SK-N-SH (cell line): ENCODE data around the gene OTUD5. TPM values are rescaled to one million over a fixed set of nuclear protein-coding genes. Genes with fewer than 3 reads are reported as not detected.

Source experiments
- CTCF ChIA-PET: fragments of 300-600, 350-600 bp; formaldehyde crosslinking; extraction: SDS; loops from one replicate; lab custom pipeline; 2021; lab: Yijun Ruan, JAX
- POLR2A ChIA-PET: fragments of 350-600 bp; sonication (Branson Sonifier 250); formaldehyde crosslinking; extraction: SDS; loops from one replicate; lab custom pipeline; 2020; ENCODE audit warnings: antibody characterized with exemption, inconsistent platforms; lab: Yijun Ruan, JAX
- DNase-seq: peaks from one replicate; pipeline ENCODE4 v3.0.0; 2012
- H2AFZ ChIP-seq: fragments of 200-600 bp; sonication (generic); 2 replicates; pipeline ENCODE4 v1.8.1; 2016; ENCODE audit warnings: antibody characterized with exemption, mild to moderate bottlenecking, low read depth
- H3F3A ChIP-seq: fragments of 200-600 bp; sonication (generic); replicated peaks from 2 replicates; pipeline ENCODE3; 2016; ENCODE audit warnings: antibody characterized with exemption, mild to moderate bottlenecking; ENCODE audit not compliant: insufficient read depth
- H3K27ac ChIP-seq, 2 experiments: fragments of 200-500 bp in 1 of 2; fragments of 200-600 bp in 1 of 2; sonication (Bioruptor generic) in 1 of 2; sonication (generic), shearing (Covaris generic) in 1 of 2; 2 replicates each; pipeline versions ENCODE4 v1.5.1 to v1.6.1; 2014 to 2016; ENCODE audit warnings: low read depth in 2 of 2, inconsistent platforms in 1 of 2, low read length in 1 of 2, mild to moderate bottlenecking in 1 of 2, mixed read lengths in 1 of 2
- H3K27me3 ChIP-seq: fragments of 200-600 bp; sonication (generic), shearing (Covaris generic); 2 replicates; pipeline ENCODE4 v1.6.1; 2016; ENCODE audit warnings: mixed run types; ENCODE audit not compliant: insufficient read depth
- H3K36me3 ChIP-seq, 2 experiments: fragments of 200-500 bp in 1 of 2; fragments of 200-600 bp in 1 of 2; sonication (Bioruptor generic) in 1 of 2; sonication (generic) in 1 of 2; replicated peaks in 1 of 2; 2 replicates each; pipeline versions ENCODE3 to v1.5.1; 2014 to 2016; ENCODE audit warnings: low read length in 1 of 2, mild to moderate bottlenecking in 1 of 2; ENCODE audit not compliant: insufficient read depth in 2 of 2, control insufficient read depth in 1 of 2
- H3K4me1 ChIP-seq, 2 experiments: fragments of 200-500 bp in 1 of 2; fragments of 200-600 bp in 1 of 2; sonication (Bioruptor generic) in 1 of 2; sonication (generic), shearing (Covaris generic) in 1 of 2; 2 replicates each; pipeline versions ENCODE4 v1.5.1 to v1.6.1; 2014 to 2016; ENCODE audit warnings: low read depth in 1 of 2, low read length in 1 of 2, mixed run types in 1 of 2; ENCODE audit not compliant: insufficient read depth in 2 of 2, control insufficient read depth in 1 of 2
- H3K4me2 ChIP-seq: fragments of 200-600 bp; sonication (generic), shearing (Covaris generic); 2 replicates; pipeline ENCODE4 v1.6.1; 2017; ENCODE audit warnings: mixed run types
- H3K4me3 ChIP-seq, 2 experiments: fragments of 200-500 bp in 1 of 2; fragments of 200-600 bp in 1 of 2; sonication (Bioruptor generic) in 1 of 2; sonication (generic), shearing (Covaris generic) in 1 of 2; 2 replicates each; pipeline versions ENCODE4 v1.5.1 to v1.8.1; 2014 to 2016; ENCODE audit warnings: low read depth in 2 of 2, inconsistent platforms in 1 of 2, low read length in 1 of 2, mild to moderate bottlenecking in 1 of 2, mixed read lengths in 1 of 2, moderate library complexity in 1 of 2
- H3K79me2 ChIP-seq: fragments of 200-600 bp; sonication (generic); 2 replicates; pipeline ENCODE4 v1.8.1; 2017; ENCODE audit warnings: mild to moderate bottlenecking; ENCODE audit not compliant: insufficient read depth
- H3K9ac ChIP-seq: fragments of 200-600 bp; sonication (generic); 2 replicates; pipeline ENCODE4 v1.6.1; 2017; ENCODE audit warnings: mixed run types
- H3K9me2 ChIP-seq: fragments of 200-600 bp; sonication (generic); 2 replicates; pipeline ENCODE4 v1.6.1; 2017; ENCODE audit warnings: mixed run types
- H3K9me3 ChIP-seq: fragments of 200-600 bp; sonication (generic); 2 replicates; pipeline ENCODE4 v1.6.1; 2017; ENCODE audit warnings: mixed run types, mild to moderate bottlenecking, moderate library complexity
- H4K20me1 ChIP-seq: fragments of 200-600 bp; sonication (generic); 2 replicates; pipeline ENCODE4 v1.6.1; 2017; ENCODE audit warnings: mild to moderate bottlenecking, mixed run types; ENCODE audit not compliant: insufficient read depth
- CHD2 ChIP-seq: fragments of 150-350 bp; IDR thresholded peaks from 2 replicates; pipeline ENCODE4 v1.6.1; 2018; ENCODE audit warnings: low read length; ENCODE audit not compliant: partially characterized antibody
- ELF1 ChIP-seq: IDR thresholded peaks from 2 replicates; pipeline ENCODE4 v1.4.0; 2012
- EZH2phosphoT487 ChIP-seq: fragments of 200-600 bp; sonication (generic); IDR thresholded peaks from 2 replicates; pipeline ENCODE4 v1.6.1; 2017; ENCODE audit warnings: low read depth, mixed run types, mild to moderate bottlenecking, antibody characterized with exemption, moderate library complexity, borderline replicate concordance
- FOSL2 ChIP-seq: IDR thresholded peaks from 2 replicates; pipeline ENCODE4 v1.4.0; 2012; ENCODE audit warnings: low read depth, mild to moderate bottlenecking, moderate library complexity, borderline replicate concordance
- JUND ChIP-seq: IDR thresholded peaks from 2 replicates; pipeline ENCODE4 v1.4.0; 2012
- MXI1 ChIP-seq: IDR thresholded peaks from 2 replicates; pipeline ENCODE4 v1.6.1; 2012; ENCODE audit warnings: mild to moderate bottlenecking, low read depth, low read length, improper control_type of control experiment
- POLR2AphosphoS5 ChIP-seq: IDR thresholded peaks from 2 replicates; pipeline ENCODE4 v1.6.1; 2012; ENCODE audit warnings: low read depth, low read length
- RAD21 ChIP-seq: IDR thresholded peaks from 2 replicates; pipeline ENCODE4 v1.6.1; 2012; ENCODE audit warnings: mild to moderate bottlenecking, low read length
- RCOR1 ChIP-seq: fragments of 150-350 bp; IDR thresholded peaks from 2 replicates; pipeline ENCODE4 v1.6.1; 2017; ENCODE audit warnings: antibody characterized with exemption, low read length
- REST ChIP-seq: IDR thresholded peaks from 2 replicates; pipeline ENCODE4 v1.6.1; 2012; ENCODE audit warnings: mild to moderate bottlenecking, low read depth, low read length, moderate library complexity
- RFX5 ChIP-seq: IDR thresholded peaks from 2 replicates; pipeline ENCODE4 v1.6.1; 2012; ENCODE audit warnings: mild to moderate bottlenecking, improper control_type of control experiment, low read length
- SMC3 ChIP-seq: IDR thresholded peaks from 2 replicates; pipeline ENCODE4 v1.6.1; 2012; ENCODE audit warnings: low read depth, low read length, improper control_type of control experiment
- WGBS: methylation state at CpG from one replicate; pipeline ENCODE4 v1.1.6; 2017; ENCODE audit warnings: low lambda C conversion rate; 5-methylcytosine and 5-hydroxymethylcytosine counted together
- polyA plus RNA-seq, 3 experiments: library from polyadenylated mRNA; depleted of rRNA; stranded (reverse); fragments of >200 nt; gene quantifications; 2 replicates each; pipeline ENCODE4 v1.2.3, GENCODE V29; 2012
- TF ChIP-seq, protein P1 (sequence below): fragments of 150-350 bp; IDR thresholded peaks from 2 replicates; pipeline ENCODE4 v1.6.1; 2017; ENCODE audit warnings: antibody characterized with exemption, low read length, low read depth, borderline replicate concordance
- TF ChIP-seq, protein P2 (sequence below): fragments of 200-600 bp; sonication (generic); IDR thresholded peaks from 2 replicates; pipeline ENCODE4 v1.6.1; 2017; ENCODE audit warnings: antibody characterized with exemption, mild to moderate bottlenecking, moderate library complexity

The OTUD5 gene
- polyA plus RNA-seq, 1 of the 3 experiments (the other 2 are of a cell fraction): 90.4 TPM

DNA sequence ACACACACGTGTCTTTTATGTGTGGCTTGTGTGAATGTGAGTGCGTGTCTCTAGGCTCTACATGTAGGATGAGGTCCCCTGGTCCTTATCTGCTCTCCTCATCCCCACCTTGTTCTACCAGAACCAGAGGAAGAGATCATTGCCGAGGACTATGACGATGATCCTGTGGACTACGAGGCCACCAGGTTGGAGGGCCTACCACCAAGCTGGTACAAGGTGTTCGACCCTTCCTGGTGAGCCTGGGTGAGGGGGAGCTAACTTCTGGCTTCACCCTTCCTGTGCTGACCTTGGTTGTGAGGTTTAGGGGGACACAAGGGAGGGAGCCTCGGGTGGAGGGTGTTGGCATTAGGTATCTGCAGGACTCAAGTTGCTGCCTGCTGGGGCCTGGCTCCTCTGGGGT, 56.3 kb downstream of the OTUD5 start:
- Histone ChIP-seq H2AFZ (no peak overlapping the region), H3K36me3 (peaks cover 3 to 32% of the 10 kb centered on the region in 2 experiments), H3K9me3 (no peaks in the 10 kb centered on the region), H3K9me2 (no peaks in the 10 kb centered on the region), H3K27ac (no peak overlapping the region), H3K4me2 (no peak overlapping the region), H3K4me1 (peaks cover 0 to 4% of the 10 kb centered on the region in 2 experiments; a peak in 1 of 4 replicates), H3F3A (peaks cover 3% of the 10 kb centered on the region), H3K27me3 (no peaks in the 10 kb centered on the region), H4K20me1 (peaks cover 5% of the 10 kb centered on the region; the same call in 1 of the 2 replicates), H3K9ac (no peak overlapping the region), H3K4me3 (no peak overlapping the region), H3K79me2 (peaks cover 21% of the 10 kb centered on the region)
- CTCF ChIA-PET: interaction anchor here (1.2 kb wide), 1 partner anchor 11 kb away, joined by 5 read pairs; the partner anchor contains the start of gene SLC35A2
- no peak for TF ChIP-seq FOSL2
- no peak for TF ChIP-seq CHD2
- TF ChIP-seq JUND: no peak
- DNase-seq: no peak
- POLR2A ChIA-PET: no interaction called here
- 74% methylated on average over 6 of the region's 7 CpGs for WGBS

- Histone ChIP-seq H3K36me3 (peaks cover 0 to 14% of the 10 kb centered on the region in 2 experiments), H3K27me3 (no peaks in the 10 kb centered on the region), H4K20me1 (peaks cover 4% of the 10 kb centered on the region; the same call in 1 of the 2 replicates), H3K79me2 (peaks cover 25% of the 10 kb centered on the region), H3K27ac (no peak overlapping the region), H3K4me1 (peaks cover 0 to 4% of the 10 kb centered on the region in 2 experiments; a peak in 1 of 4 replicates), H3K9ac (no peak overlapping the region), H3K9me2 (no peaks in the 10 kb centered on the region), H2AFZ (no peak overlapping the region), H3K4me3 (no peak overlapping the region), H3K9me3 (no peaks in the 10 kb centered on the region), H3K4me2 (0 out of 2 replicates have a peak overlapping the region, but pooled peaks have one; percentile 80), H3F3A (peaks cover 2% of the 10 kb centered on the region)
- ChIA-PET POLR2A (interaction anchor here (1.2 kb wide), 1 partner anchor 13 kb away, joined by 6 read pairs; no protein-coding TSS in a partner anchor), CTCF (interaction anchor here (0.8 kb wide), 1 partner anchor 17 kb away, joined by 3 read pairs; no protein-coding TSS in a partner anchor)
- TF ChIP-seq SMC3: no peak
- no peak for TF ChIP-seq CHD2
- no peak for TF ChIP-seq RAD21
- TF ChIP-seq RCOR1: no peak
- TF ChIP-seq, protein P1, sequence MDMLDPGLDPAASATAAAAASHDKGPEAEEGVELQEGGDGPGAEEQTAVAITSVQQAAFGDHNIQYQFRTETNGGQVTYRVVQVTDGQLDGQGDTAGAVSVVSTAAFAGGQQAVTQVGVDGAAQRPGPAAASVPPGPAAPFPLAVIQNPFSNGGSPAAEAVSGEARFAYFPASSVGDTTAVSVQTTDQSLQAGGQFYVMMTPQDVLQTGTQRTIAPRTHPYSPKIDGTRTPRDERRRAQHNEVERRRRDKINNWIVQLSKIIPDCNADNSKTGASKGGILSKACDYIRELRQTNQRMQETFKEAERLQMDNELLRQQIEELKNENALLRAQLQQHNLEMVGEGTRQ: no peak
- TF ChIP-seq POLR2AphosphoS5: no peak
- no peak for TF ChIP-seq RFX5
- no peak for TF ChIP-seq MXI1
- TF ChIP-seq FOSL2: no peak
- TF ChIP-seq, protein P2, sequence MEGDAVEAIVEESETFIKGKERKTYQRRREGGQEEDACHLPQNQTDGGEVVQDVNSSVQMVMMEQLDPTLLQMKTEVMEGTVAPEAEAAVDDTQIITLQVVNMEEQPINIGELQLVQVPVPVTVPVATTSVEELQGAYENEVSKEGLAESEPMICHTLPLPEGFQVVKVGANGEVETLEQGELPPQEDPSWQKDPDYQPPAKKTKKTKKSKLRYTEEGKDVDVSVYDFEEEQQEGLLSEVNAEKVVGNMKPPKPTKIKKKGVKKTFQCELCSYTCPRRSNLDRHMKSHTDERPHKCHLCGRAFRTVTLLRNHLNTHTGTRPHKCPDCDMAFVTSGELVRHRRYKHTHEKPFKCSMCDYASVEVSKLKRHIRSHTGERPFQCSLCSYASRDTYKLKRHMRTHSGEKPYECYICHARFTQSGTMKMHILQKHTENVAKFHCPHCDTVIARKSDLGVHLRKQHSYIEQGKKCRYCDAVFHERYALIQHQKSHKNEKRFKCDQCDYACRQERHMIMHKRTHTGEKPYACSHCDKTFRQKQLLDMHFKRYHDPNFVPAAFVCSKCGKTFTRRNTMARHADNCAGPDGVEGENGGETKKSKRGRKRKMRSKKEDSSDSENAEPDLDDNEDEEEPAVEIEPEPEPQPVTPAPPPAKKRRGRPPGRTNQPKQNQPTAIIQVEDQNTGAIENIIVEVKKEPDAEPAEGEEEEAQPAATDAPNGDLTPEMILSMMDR: no peak
- no peak for TF ChIP-seq REST
- TF ChIP-seq ELF1: no peak
- no peak for TF ChIP-seq EZH2phosphoT487
- no peak for DNase-seq
- WGBS: 73% methylated on average over 8 of the region's 8 CpGs
Measured at GRCh38 chrX:48899078-48899410, 58.4 kb downstream of the OTUD5 start.
